Uterus (tissue), 4 donors: Measurements from ENCODE around the gene C8G. TPM values are rescaled to one million over a fixed set of nuclear protein-coding genes. Genes with fewer than 3 reads are reported as not detected.

ENCODE experiments used
- DNase-seq, 2 donors: peaks; one replicate each; pipeline ENCODE4 v3.0.0-alpha.2; 2019 to 2020
- H3K27ac ChIP-seq, 2 donors: fragments of 200-600 bp; sonication (generic); 1 replicate in 1 of 2; 2 replicates in 1 of 2; pipeline ENCODE4 v1.5.1; 2016 to 2018
- H3K27me3 ChIP-seq, 2 donors: fragments of 200-600 bp; sonication (generic); one replicate each; pipeline ENCODE4 v1.5.1; 2018 to 2019; ENCODE audit warnings: control low read depth in 1 of 2
- H3K36me3 ChIP-seq, 2 donors: fragments of 200-600 bp; sonication (generic); one replicate each; pipeline ENCODE4 v1.5.1; 2019; ENCODE audit warnings: control low read depth in 1 of 2
- H3K4me1 ChIP-seq, 2 donors: fragments of 200-600 bp; sonication (generic); one replicate each; pipeline ENCODE4 v1.5.1; 2018 to 2019; ENCODE audit warnings: control low read depth in 1 of 2
- H3K4me3 ChIP-seq, 2 donors: fragments of 200-600 bp; sonication (generic); 1 replicate in 1 of 2; 2 replicates in 1 of 2; pipeline ENCODE4 v1.5.1; 2018 to 2019; ENCODE audit warnings: mild to moderate bottlenecking in 1 of 2
- H3K9me3 ChIP-seq, 2 donors: fragments of 200-600 bp; sonication (generic); one replicate each; pipeline ENCODE4 v1.5.1; 2019; ENCODE audit warnings: control low read depth in 1 of 2
- POLR2A ChIP-seq, 2 donors: fragments of 450-650 bp; IDR thresholded peaks; one replicate each; pipeline ENCODE4 v1.6.1; 2016; ENCODE audit warnings: antibody characterized with exemption in 2 of 2, mild to moderate bottlenecking in 1 of 2, moderate library complexity in 1 of 2
- intact Hi-C: fragments of 100-400 bp; cut with DNase I; formaldehyde crosslinking; loops from one replicate; pipeline ENCODE4 v1.15.1; 2023; ENCODE audit warnings: low total_unique reads
- total RNA-seq, 4 donors: library from RNA; depleted of rRNA in 3 of 4; stranded (reverse); fragments of >200 nt in 3 of 4; gene quantifications; one replicate each; pipeline versions ENCODE4 v1.1.0 to v1.2.4, GENCODE V29; 2014 to 2023
- TF ChIP-seq, protein P1 (sequence below), 4 experiments: fragments of 200-600 bp in 2 of 4; fragments of 450-650 bp in 2 of 4; sonication (generic) in 2 of 4; IDR thresholded peaks; one replicate each; pipeline ENCODE4 v1.5.1; 2016 to 2019; ENCODE audit warnings: antibody characterized with exemption in 4 of 4, mild to moderate bottlenecking in 2 of 4, moderate library complexity in 1 of 4
- donor health status: DM: yes; HTN: yes; CAD: no.

The C8G gene
- total RNA-seq, 4 donors from 2014 or later, result not detected

DNA sequence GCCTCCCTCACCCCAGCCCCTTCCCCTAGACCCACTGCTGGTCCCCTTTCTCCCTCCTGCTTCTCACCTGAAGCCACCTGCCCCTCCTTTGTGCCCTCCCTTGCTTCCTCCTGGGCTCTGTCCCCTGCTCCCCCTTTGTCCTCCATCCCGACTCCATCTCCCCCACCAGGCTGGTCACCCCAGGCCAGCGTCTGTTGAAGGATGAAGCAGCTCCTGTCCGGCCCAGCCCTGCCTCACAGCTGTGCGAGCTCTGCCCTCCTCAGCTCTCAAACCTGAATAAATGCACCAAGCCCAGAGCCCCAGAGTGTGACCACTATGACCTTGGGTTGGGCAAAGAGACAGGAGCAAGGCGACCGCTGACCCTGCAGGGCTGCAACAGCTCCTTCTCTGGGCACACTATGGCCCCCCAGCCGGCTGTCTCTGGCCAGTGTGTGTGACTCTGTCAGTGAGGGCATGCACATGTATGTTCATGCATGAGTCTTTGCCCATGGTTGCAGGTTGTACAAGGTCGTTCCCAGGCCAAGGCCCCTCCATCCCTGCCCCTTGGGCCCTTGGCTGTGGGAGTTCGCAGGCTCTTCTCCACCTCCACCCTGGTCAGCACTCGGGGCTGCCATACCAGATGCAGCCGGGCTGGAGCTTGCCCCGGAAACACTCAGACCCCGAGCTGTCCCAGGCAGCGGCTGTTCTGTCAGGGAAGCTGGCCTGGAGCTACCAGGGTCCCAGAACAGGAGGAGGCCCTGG is 10.3 kb downstream of the C8G start:
- Histone ChIP-seq H3K27me3 (no peaks in the 10 kb centered on the region), H3K4me1 (no peaks in the 10 kb centered on the region), H3K27ac (no peak overlapping the region), H3K4me3 (no peak overlapping the region), H3K36me3 (no peaks in the 10 kb centered on the region), H3K9me3 (no peaks in the 10 kb centered on the region)
- TF ChIP-seq, protein P1, sequence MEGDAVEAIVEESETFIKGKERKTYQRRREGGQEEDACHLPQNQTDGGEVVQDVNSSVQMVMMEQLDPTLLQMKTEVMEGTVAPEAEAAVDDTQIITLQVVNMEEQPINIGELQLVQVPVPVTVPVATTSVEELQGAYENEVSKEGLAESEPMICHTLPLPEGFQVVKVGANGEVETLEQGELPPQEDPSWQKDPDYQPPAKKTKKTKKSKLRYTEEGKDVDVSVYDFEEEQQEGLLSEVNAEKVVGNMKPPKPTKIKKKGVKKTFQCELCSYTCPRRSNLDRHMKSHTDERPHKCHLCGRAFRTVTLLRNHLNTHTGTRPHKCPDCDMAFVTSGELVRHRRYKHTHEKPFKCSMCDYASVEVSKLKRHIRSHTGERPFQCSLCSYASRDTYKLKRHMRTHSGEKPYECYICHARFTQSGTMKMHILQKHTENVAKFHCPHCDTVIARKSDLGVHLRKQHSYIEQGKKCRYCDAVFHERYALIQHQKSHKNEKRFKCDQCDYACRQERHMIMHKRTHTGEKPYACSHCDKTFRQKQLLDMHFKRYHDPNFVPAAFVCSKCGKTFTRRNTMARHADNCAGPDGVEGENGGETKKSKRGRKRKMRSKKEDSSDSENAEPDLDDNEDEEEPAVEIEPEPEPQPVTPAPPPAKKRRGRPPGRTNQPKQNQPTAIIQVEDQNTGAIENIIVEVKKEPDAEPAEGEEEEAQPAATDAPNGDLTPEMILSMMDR (IDR thresholded peaks at IDR 0.05), result no peak
- TF ChIP-seq POLR2A (IDR thresholded peaks at IDR 0.05), result no peak
- intact Hi-C loops, result no loop called here
- DNase-seq, result no peak

DNA sequence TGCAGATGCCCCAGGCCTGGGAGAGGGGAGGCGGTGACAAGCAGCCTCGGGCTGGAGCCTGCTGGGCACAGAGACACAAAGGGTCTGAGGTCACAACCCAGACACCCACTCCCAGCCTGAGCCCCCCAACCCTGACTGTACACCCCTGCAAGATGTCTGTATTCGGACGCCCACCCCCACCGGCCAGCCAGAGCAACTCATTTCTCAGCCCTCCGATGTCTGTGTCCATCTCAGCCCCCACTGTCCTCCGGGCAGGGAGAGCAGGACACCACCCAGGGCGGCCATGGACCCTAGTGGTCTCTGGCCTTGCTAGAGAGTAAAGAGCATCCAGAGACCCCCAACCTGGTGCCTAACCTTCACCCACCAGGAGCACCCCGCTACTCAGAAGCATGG is 10.9 kb downstream of the C8G start:
- no peak for DNase-seq
- TF ChIP-seq, protein P1 (IDR thresholded peaks at IDR 0.05), result no peak
- no peak for TF ChIP-seq POLR2A (IDR thresholded peaks at IDR 0.05)
- intact Hi-C loops, result no loop called here

DNA sequence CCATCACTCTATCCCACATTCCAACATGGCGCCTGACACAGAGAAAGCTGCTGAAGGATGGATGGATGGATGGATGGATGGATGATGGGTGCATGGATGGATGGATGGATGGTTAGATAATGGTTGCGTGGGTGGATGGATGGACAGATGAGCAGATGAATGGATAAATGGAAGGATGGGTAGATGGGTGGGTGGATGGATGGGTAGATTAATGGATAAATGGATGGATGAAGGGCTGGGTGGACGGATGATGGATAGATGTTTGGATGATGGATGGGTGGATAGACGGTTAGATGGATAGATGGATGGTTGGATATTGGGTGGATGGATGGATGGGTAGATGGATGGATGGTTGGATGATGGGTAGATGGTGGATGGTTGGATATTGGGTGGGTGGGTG is 11.6 kb downstream of the C8G start:
- H3K27me3 ChIP-seq, result no peaks in the 10 kb centered on the region
- TF ChIP-seq, protein P1 (IDR thresholded peaks at IDR 0.05), result no peak
- no peak for TF ChIP-seq POLR2A (IDR thresholded peaks at IDR 0.05)
- H3K27ac ChIP-seq, result no peak overlapping the region
- DNase-seq, result no peak
- intact Hi-C loops, result no loop called here
- H3K4me1 ChIP-seq, result no peaks in the 10 kb centered on the region
- H3K36me3 ChIP-seq, result no peaks in the 10 kb centered on the region
- H3K9me3 ChIP-seq, result no peaks in the 10 kb centered on the region
- H3K4me3 ChIP-seq, result no peak overlapping the region

More for the DNA sequence above, 10.9 kb downstream of the C8G start:
- Histone ChIP-seq H3K9me3 (no peaks in the 10 kb centered on the region), H3K36me3 (no peaks in the 10 kb centered on the region), H3K27me3 (no peaks in the 10 kb centered on the region), H3K4me1 (no peaks in the 10 kb centered on the region), H3K27ac (no peak overlapping the region), H3K4me3 (no peak overlapping the region)

DNA sequence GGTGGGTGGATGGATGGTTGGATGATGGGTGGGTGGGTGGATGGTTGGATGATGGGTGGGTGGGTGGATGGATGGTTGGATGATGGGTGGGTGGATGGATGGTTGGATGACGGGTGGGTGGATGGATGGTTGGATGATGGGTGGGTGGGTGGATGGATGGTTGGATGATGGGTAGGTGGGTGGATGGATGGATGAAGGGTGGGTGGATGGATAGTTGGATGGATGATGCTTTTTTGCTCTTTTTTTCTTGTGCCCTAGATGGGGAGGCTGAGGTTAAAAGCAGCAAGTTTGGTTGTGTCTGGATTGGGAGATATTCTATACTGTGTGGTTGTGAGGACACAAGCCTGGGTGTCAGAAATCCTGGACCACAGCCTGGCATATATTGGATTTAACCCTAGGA is 12.4 kb downstream of the C8G start:
- no peak overlapping the region for H3K4me3 ChIP-seq
- H3K9me3 ChIP-seq, result no peaks in the 10 kb centered on the region
- no peak for DNase-seq
- no peak overlapping the region for H3K27ac ChIP-seq
- intact Hi-C loops, result no loop called here
- no peaks in the 10 kb centered on the region for H3K4me1 ChIP-seq
- no peaks in the 10 kb centered on the region for H3K27me3 ChIP-seq
- no peak for TF ChIP-seq POLR2A (IDR thresholded peaks at IDR 0.05)
- TF ChIP-seq, protein P1 (IDR thresholded peaks at IDR 0.05), result no peak
- H3K36me3 ChIP-seq, result no peaks in the 10 kb centered on the region

DNA sequence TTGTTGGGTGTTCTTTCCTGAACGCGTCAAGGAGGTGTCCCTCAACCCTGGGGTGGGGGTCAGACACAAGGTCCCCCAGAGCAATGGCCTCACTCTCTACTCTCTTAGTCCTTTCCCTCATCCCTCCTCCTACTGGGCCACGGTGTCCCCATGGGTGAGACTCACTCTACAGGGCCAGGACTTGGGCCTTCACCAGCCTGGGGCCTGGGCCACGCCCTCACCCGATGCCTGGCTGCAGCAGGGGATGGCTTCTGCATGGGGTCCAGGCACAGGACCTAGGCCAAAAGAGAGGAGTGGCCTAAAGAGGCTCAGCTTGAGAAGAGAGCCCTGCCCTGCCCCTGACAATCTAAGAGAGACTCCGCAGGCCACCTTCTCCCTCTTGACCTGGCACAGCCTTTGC is 12.9 kb downstream of the C8G start:
- DNase-seq, result no peak
- H3K36me3 ChIP-seq, result no peaks in the 10 kb centered on the region
- no peaks in the 10 kb centered on the region for H3K9me3 ChIP-seq
- intact Hi-C loops, result no loop called here
- TF ChIP-seq, protein P1 (IDR thresholded peaks at IDR 0.05), result no peak
- TF ChIP-seq POLR2A (IDR thresholded peaks at IDR 0.05), result no peak
- H3K4me1 ChIP-seq, result no peaks in the 10 kb centered on the region
- H3K27me3 ChIP-seq, result no peaks in the 10 kb centered on the region
- H3K27ac ChIP-seq, result no peak overlapping the region
- H3K4me3 ChIP-seq, result no peak overlapping the region
